Measurements from ENCODE around the gene SGSM1. TPM values are rescaled to one million over a fixed set of nuclear protein-coding genes. Genes with fewer than 3 reads are reported as not detected.

The SGSM1 gene
- total RNA-seq, 4 donors from 2014 or later = 1.7 to 6.3 (median 3.7) TPM

- H3K4me3 ChIP-seq = no peak overlapping the region
- DNase-seq (ENCODE audit: low spot score in 2 of 2) = no peak
- 39% methylated on average over 11 of the region's 11 CpGs for WGBS
- no peaks in the 10 kb centered on the region for H3K27me3 ChIP-seq
- H3K36me3 ChIP-seq = no peaks in the 10 kb centered on the region
- no peak overlapping the region for H3K27ac ChIP-seq
- H3K9me3 ChIP-seq = no peaks in the 10 kb centered on the region
- peaks cover 14% of the 10 kb centered on the region for H3K4me1 ChIP-seq
- no peak for TF ChIP-seq POLR2AphosphoS5 (IDR thresholded peaks at IDR 0.05)
Observed at GRCh38 chr22:24807284-24807950, 1.4 kb downstream of the SGSM1 start.

GRCh38 chr22:24809331-24809730, 3.3 kb downstream of the SGSM1 start:
- no peaks in the 10 kb centered on the region for H3K27me3 ChIP-seq
- H3K36me3 ChIP-seq = no peaks in the 10 kb centered on the region
- DNase-seq (ENCODE audit: low spot score in 2 of 2) = no peak
- H3K27ac ChIP-seq = no peak overlapping the region
- H3K9me3 ChIP-seq = no peaks in the 10 kb centered on the region
- H3K4me3 ChIP-seq = no peak overlapping the region
- TF ChIP-seq POLR2AphosphoS5 (IDR thresholded peaks at IDR 0.05) (no peak), EP300 (IDR thresholded peaks at IDR 0.05) (no peak), POLR2A (IDR thresholded peaks at IDR 0.05) (no peak), CTCF (IDR thresholded peaks at IDR 0.05) (no peak)
- 56% methylated on average over 2 of the region's 2 CpGs for WGBS
- peaks cover 14% of the 10 kb centered on the region for H3K4me1 ChIP-seq

- Histone ChIP-seq H3K27me3 (no peaks in the 10 kb centered on the region), H3K36me3 (no peaks in the 10 kb centered on the region), H3K4me3 (no peak overlapping the region), H3K9me3 (no peaks in the 10 kb centered on the region), H3K27ac (no peak overlapping the region), H3K4me1 (peaks cover 14% of the 10 kb centered on the region)
- TF ChIP-seq POLR2AphosphoS5 (IDR thresholded peaks at IDR 0.05) = no peak
- TF ChIP-seq CTCF (IDR thresholded peaks at IDR 0.05) = no peak
- no peak for TF ChIP-seq POLR2A (IDR thresholded peaks at IDR 0.05)
- TF ChIP-seq EP300 (IDR thresholded peaks at IDR 0.05) = no peak
- DNase-seq (ENCODE audit: low spot score in 2 of 2) = no peak
- WGBS = 53% methylated on average over 14 of the region's 14 CpGs
Observed at GRCh38 chr22:24810043-24810749, 4.2 kb downstream of the SGSM1 start.

- 70% methylated on average over 13 of the region's 13 CpGs for WGBS
- Histone ChIP-seq H3K9me3 (no peaks in the 10 kb centered on the region), H3K27me3 (no peaks in the 10 kb centered on the region), H3K36me3 (no peaks in the 10 kb centered on the region), H3K27ac (no peak overlapping the region), H3K4me1 (no peaks in the 10 kb centered on the region), H3K4me3 (no peak overlapping the region)
- TF ChIP-seq EP300 (IDR thresholded peaks at IDR 0.05) (no peak), CTCF (IDR thresholded peaks at IDR 0.05) (no peak), POLR2A (IDR thresholded peaks at IDR 0.05) (no peak), POLR2AphosphoS5 (IDR thresholded peaks at IDR 0.05) (no peak)
- DNase-seq (ENCODE audit: low spot score in 2 of 2) = no peak
Observed at GRCh38 chr22:24812950-24813775, 7.2 kb downstream of the SGSM1 start.

GRCh38 chr22:24813861-24814770, 8.1 kb downstream of the SGSM1 start:
- 75% methylated on average over 7 of the region's 9 CpGs for WGBS
- Histone ChIP-seq H3K27me3 (no peaks in the 10 kb centered on the region), H3K36me3 (no peaks in the 10 kb centered on the region), H3K9me3 (no peaks in the 10 kb centered on the region), H3K27ac (no peak overlapping the region), H3K4me1 (no peaks in the 10 kb centered on the region), H3K4me3 (no peak overlapping the region)
- TF ChIP-seq EP300 (IDR thresholded peaks at IDR 0.05) (no peak), POLR2AphosphoS5 (IDR thresholded peaks at IDR 0.05) (no peak), CTCF (IDR thresholded peaks at IDR 0.05) (no peak), POLR2A (IDR thresholded peaks at IDR 0.05) (no peak)
- DNase-seq (ENCODE audit: low spot score in 2 of 2) = no peak

Measured in suprapubic skin (tissue), 4 donors.